K562 (cell line): ENCODE data around the gene GPR15LG. TPM values are rescaled to one million over a fixed set of nuclear protein-coding genes. Genes with fewer than 3 reads are reported as not detected.
A peak's percentile ranks its signal among the peaks of the same experiment; 100 is the strongest.

ENCODE experiments used
- ATAC-seq: fragments of 200-7000 bp; cut with Tn5 transposase; 3 replicates; pipeline ENCODE4 v1.9.1; 2020; ENCODE audit warnings: moderate library complexity
- BruUV-seq: library from RNA; stranded (reverse); fragments of 400-500 nt; replicated peaks from 2 replicates; lab custom pipeline; 2021; lab: Mats Ljungman, UMichigan
- CTCF ChIA-PET: fragments of 300-600 bp; formaldehyde crosslinking; extraction: SDS; loops from one replicate; lab custom pipeline; 2021; ENCODE audit warnings: low intra/inter-chr PET ratio; lab: Yijun Ruan, JAX
- POLR2A ChIA-PET: fragments of 300-600, 350-650 bp; sonication (Branson Sonifier 250); formaldehyde crosslinking; extraction: SDS; loops from one replicate; lab custom pipeline; 2021; ENCODE audit warnings: antibody characterized with exemption, inconsistent platforms; lab: Yijun Ruan, JAX
- DNase-seq, 4 experiments: peaks; one replicate each; pipeline versions ENCODE4 v3.0.0 to v3.0.0-alpha.2; 2011 to 2018; ENCODE audit warnings: low spot score in 3 of 4, mixed read lengths in 3 of 4; ENCODE audit errors: extremely low read depth in 1 of 4
- FAIRE-seq: peaks from 2 replicates; lab custom pipeline; 2011; peaks lifted over from hg19 to GRCh38; lab: Jason Lieb, UNC
- H2AFZ ChIP-seq: 2 replicates; pipeline ENCODE4 v1.6.0; 2011; ENCODE audit warnings: low read depth, low read length, control low read depth, inconsistent platforms
- H3K27ac ChIP-seq: fragments of 200-600 bp; 3 replicates; pipeline ENCODE4 v1.8.0; 2011; ENCODE audit warnings: low read depth, mild to moderate bottlenecking, control low read depth, inconsistent platforms, low read length, moderate library complexity, mixed read lengths; ENCODE audit errors: extremely low read depth
- H3K27me3 ChIP-seq, 2 experiments: fragments of 300-600 bp in 1 of 2; 2 replicates in 1 of 2; 3 replicates in 1 of 2; pipeline versions ENCODE4 v1.6.0 to v1.8.0; 2011; ENCODE audit warnings: inconsistent platforms in 2 of 2, low read length in 2 of 2, mild to moderate bottlenecking in 1 of 2, mixed read lengths in 1 of 2, moderate library complexity in 1 of 2; ENCODE audit not compliant: control insufficient read depth in 2 of 2, insufficient read depth in 2 of 2
- H3K36me3 ChIP-seq: fragments of 300-600 bp; 3 replicates; pipeline ENCODE4 v1.8.0; 2011; ENCODE audit warnings: mild to moderate bottlenecking, low read length, inconsistent platforms; ENCODE audit not compliant: control insufficient read depth, insufficient read depth
- H3K4me1 ChIP-seq, 2 experiments: fragments of 200-600 bp in 1 of 2; replicated peaks in 1 of 2; 2 replicates in 1 of 2; 3 replicates in 1 of 2; pipeline versions ENCODE4 v1.5.1 to v1.8.0; 2011; ENCODE audit warnings: inconsistent platforms in 2 of 2, low read length in 2 of 2, mild to moderate bottlenecking in 1 of 2, mixed read lengths in 1 of 2, moderate library complexity in 1 of 2; ENCODE audit not compliant: control insufficient read depth in 2 of 2, insufficient read depth in 2 of 2
- H3K4me2 ChIP-seq: 2 replicates; pipeline ENCODE4 v1.6.1; 2011; ENCODE audit warnings: low read length, control low read depth, inconsistent platforms, mixed read lengths; ENCODE audit not compliant: insufficient read depth
- H3K4me3 ChIP-seq: fragments of 200-600 bp; sonication (generic), shearing (Covaris generic); 2 replicates; pipeline ENCODE4 v1.5.1; 2016; ENCODE audit warnings: control low read depth, inconsistent platforms
- H3K79me2 ChIP-seq: fragments of 200-600 bp; 3 replicates; pipeline ENCODE4 v1.8.0; 2011; ENCODE audit warnings: low read length, inconsistent platforms; ENCODE audit not compliant: control insufficient read depth, insufficient read depth
- H3K9ac ChIP-seq, 2 experiments: 2 replicates each; pipeline versions ENCODE4 v1.6.0 to v1.6.1; 2011; ENCODE audit warnings: low read depth in 2 of 2, low read length in 2 of 2, control low read depth in 1 of 2, inconsistent platforms in 1 of 2, mild to moderate bottlenecking in 1 of 2, mixed read lengths in 1 of 2; ENCODE audit not compliant: insufficient read depth in 1 of 2
- H3K9me1 ChIP-seq: one replicate; pipeline ENCODE4 v1.6.0; 2011; ENCODE audit warnings: inconsistent platforms, mild to moderate bottlenecking, low read length, moderate library complexity; ENCODE audit not compliant: control insufficient read depth, insufficient read depth
- H3K9me3 ChIP-seq: replicated peaks from 2 replicates; pipeline ENCODE4 v1.5.1; 2011; ENCODE audit warnings: low read depth, low read length, inconsistent platforms; ENCODE audit not compliant: control insufficient read depth, insufficient read depth
- H4K20me1 ChIP-seq: replicated peaks from 2 replicates; pipeline ENCODE4 v1.6.1; 2011; ENCODE audit warnings: low read length, inconsistent platforms, mixed read lengths; ENCODE audit not compliant: control insufficient read depth, insufficient read depth
- E2F8 ChIP-seq: fragments of 450-650 bp; IDR thresholded peaks from 2 replicates; pipeline ENCODE4 v1.7.1; 2018; ENCODE audit warnings: mild to moderate bottlenecking, low read depth; ENCODE audit not compliant: partially characterized antibody
- MAX ChIP-seq: sonication (generic); formaldehyde crosslinking; IDR thresholded peaks from 2 replicates; pipeline ENCODE4 v1.9.0; 2022; ENCODE audit warnings: mild to moderate bottlenecking, missing genetic modification reagents
- NR1H2 ChIP-seq: sonication (generic); formaldehyde crosslinking; IDR thresholded peaks from 2 replicates; pipeline ENCODE4 v1.4.0; 2020; ENCODE audit warnings: mild to moderate bottlenecking, missing genetic modification reagents
- PHF8 ChIP-seq: fragments of 200-600 bp; sonication (generic); IDR thresholded peaks from 2 replicates; pipeline ENCODE4 v1.6.1; 2012; ENCODE audit warnings: mixed run types, mild to moderate bottlenecking, inconsistent platforms, low read length, moderate library complexity, borderline replicate concordance
- POLR2A ChIP-seq: fragments of 450-650 bp; conservative IDR thresholded peaks from 2 replicates; pipeline ENCODE4 v1.6.1; 2016
- POLR2AphosphoS5 ChIP-seq: IDR thresholded peaks from 2 replicates; pipeline ENCODE4 v1.6.1; 2011; ENCODE audit warnings: mild to moderate bottlenecking, low read depth, low read length, moderate library complexity; ENCODE audit not compliant: control insufficient read depth, insufficient read depth
- PRDM10 ChIP-seq: fragments of 450-650 bp; IDR thresholded peaks from 2 replicates; pipeline ENCODE4 v1.6.1; 2018; ENCODE audit not compliant: partially characterized antibody
- SNIP1 ChIP-seq: fragments of 450-650 bp; IDR thresholded peaks from 2 replicates; pipeline ENCODE4 v1.7.1; 2017; ENCODE audit warnings: low read depth, mild to moderate bottlenecking
- SRSF1 ChIP-seq: fragments of 200-400 bp; formaldehyde crosslinking; IDR thresholded peaks from 2 replicates; pipeline ENCODE4 v1.6.1; 2017; ENCODE audit warnings: mild to moderate bottlenecking, low read depth, low read length, moderate library complexity
- SUPT5H ChIP-seq: fragments of 450-650 bp; IDR thresholded peaks from 2 replicates; pipeline ENCODE4 v1.6.1; 2016
- WGBS: fragments of 100-300 bp; shearing (Covaris generic); methylation state at CpG from one replicate; pipeline ENCODE4 v1.1.6; 2016; ENCODE audit warnings: low coverage, mixed read lengths; ENCODE audit not compliant: insufficient coverage; ENCODE audit errors: missing lambda C conversion rate; 5-methylcytosine and 5-hydroxymethylcytosine counted together
- in situ Hi-C: fragments of 300-500 bp; cut with MboI; formaldehyde crosslinking; loops from 4 replicates; pipeline ENCODE4 v1.15.0; 2018; ENCODE audit warnings: inconsistent platforms, mixed read lengths
- intact Hi-C: fragments of 100-400 bp; cut with micrococcal nuclease; formaldehyde crosslinking; loops from 2 replicates; pipeline ENCODE4 v1.14.2; 2022
- polyA plus RNA-seq, 8 experiments: library from polyadenylated mRNA; depleted of rRNA in 4 of 8; stranded (reverse) in 5 of 8; unstranded in 3 of 8; fragments of >200 nt; fragmentation: Nextera tagmentation in 2 of 8; fragmentation: Illumina TruSeq in 1 of 8; extraction: Ambion mirVana in 2 of 8; extraction: Trizol in 1 of 8; gene quantifications; 2 replicates each; pipeline versions ENCODE4 v1.2.1 to v1.2.3, GENCODE V29; 2011 to 2014; ENCODE audit warnings: inconsistent platforms in 1 of 8, missing spikeins in 1 of 8
- total RNA-seq, 7 experiments: library from RNA; depleted of rRNA in 6 of 7; stranded (reverse); fragments of >200 nt in 6 of 7; fragmentation: Illumina TruSeq in 2 of 7; extraction: Trizol in 2 of 7; gene quantifications; 2 replicates each; pipeline versions ENCODE4 v1.2.1 to v1.2.3, GENCODE V29; 2011 to 2021; ENCODE audit warnings: low replicate concordance in 1 of 7

Gene GPR15LG
- total and polyA plus RNA-seq, 9 of the 15 experiments (the other 6 are each of a cell fraction or from before 2014, with no cell fraction given), result 0.51 TPM; not detected in 8

DNA sequence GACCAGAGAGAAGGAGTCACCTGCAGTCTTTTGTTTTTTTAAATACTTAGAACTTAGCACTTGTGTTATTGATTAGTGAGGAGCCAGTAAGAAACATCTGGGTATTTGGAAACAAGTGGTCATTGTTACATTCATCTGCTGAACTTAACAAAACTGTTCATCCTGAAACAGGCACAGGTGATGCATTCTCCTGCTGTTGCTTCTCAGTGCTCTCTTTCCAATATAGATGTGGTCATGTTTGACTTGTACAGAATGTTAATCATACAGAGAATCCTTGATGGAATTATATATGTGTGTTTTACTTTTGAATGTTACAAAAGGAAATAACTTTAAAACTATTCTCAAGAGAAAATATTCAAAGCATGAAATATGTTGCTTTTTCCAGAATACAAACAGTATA lies 20.8 kb upstream of the GPR15LG start:
- BruUV-seq, result no TSS peak
- no peaks in the 10 kb centered on the region for H3K4me1 ChIP-seq
- DNase-seq, result no peak
- ChIA-PET POLR2A (interaction anchor here (1.2 kb wide), 1 partner anchor 12 kb away, joined by 5 read pairs; no protein-coding TSS in a partner anchor), CTCF (no interaction called here)
- H4K20me1 ChIP-seq, result peaks cover 2% of the 10 kb centered on the region; the same call in 1 of the 2 replicates
- no peak overlapping the region for H3K4me2 ChIP-seq
- H3K9me1 ChIP-seq, result no peaks in the 10 kb centered on the region
- H3K79me2 ChIP-seq, result peaks cover 3% of the 10 kb centered on the region; the same call in 1 of the 3 replicates
- no peak for ATAC-seq
- FAIRE-seq, result no peak
- H3K27ac ChIP-seq, result no peak overlapping the region
- no peak for TF ChIP-seq SRSF1
- no peak for TF ChIP-seq SNIP1
- no peak for TF ChIP-seq NR1H2
- TF ChIP-seq MAX (CRISPR knock-in tag), result no peak
- H3K9me3 ChIP-seq, result no peaks in the 10 kb centered on the region
- peaks cover 70% of the 10 kb centered on the region for H3K36me3 ChIP-seq
- no peak overlapping the region for H3K4me3 ChIP-seq
- intact Hi-C loops (no loop called here), in situ Hi-C loops (no loop called here)
- no peak overlapping the region for H3K9ac ChIP-seq
- no peaks in the 10 kb centered on the region for H3K27me3 ChIP-seq
- H2AFZ ChIP-seq, result no peak overlapping the region

DNA sequence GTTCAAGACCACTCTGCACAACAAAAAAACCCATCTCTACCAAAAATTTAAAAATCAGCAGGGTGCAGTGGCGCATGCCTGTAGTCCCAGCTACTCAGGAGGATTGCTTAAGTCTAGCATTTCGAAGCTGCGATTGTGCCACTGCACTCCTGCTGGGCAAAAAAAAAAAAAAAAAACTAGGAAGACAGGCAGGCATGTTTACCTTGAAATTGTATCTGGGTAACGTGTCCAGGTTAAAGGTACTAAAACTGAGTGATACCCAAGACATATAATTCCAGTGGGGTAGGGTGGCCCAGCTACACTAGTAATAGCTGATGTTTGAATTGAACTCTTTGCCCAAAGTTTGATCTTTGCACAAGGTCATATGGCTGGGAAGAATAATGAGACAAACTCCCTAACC lies 18.1 kb upstream of the GPR15LG start:
- Histone ChIP-seq H3K36me3 (peaks cover 46% of the 10 kb centered on the region), H3K27me3 (0 out of 5 replicates have a peak, but pooled peaks cover 0 to 6% of the 10 kb centered on the region in 2 experiments), H3K4me2 (no peak overlapping the region), H3K4me1 (no peaks in the 10 kb centered on the region), H4K20me1 (peaks cover 2% of the 10 kb centered on the region; the same call in 1 of the 2 replicates), H3K79me2 (no peaks in the 10 kb centered on the region; the same call in 2 of the 3 replicates), H3K27ac (no peak overlapping the region), H3K9me3 (no peaks in the 10 kb centered on the region), H3K9ac (no peak overlapping the region), H3K4me3 (no peak overlapping the region), H3K9me1 (no peaks in the 10 kb centered on the region), H2AFZ (no peak overlapping the region)
- no TSS peak for BruUV-seq
- DNase-seq (no peak), FAIRE-seq (no peak), ATAC-seq (peak; percentile 28)
- intact Hi-C loops (no loop called here), in situ Hi-C loops (no loop called here)
- ChIA-PET POLR2A (interaction anchor here (0.7 to 2.3 kb wide), 5 partner anchors 9 to 385 kb away, joined by 3 to 10 read pairs (median 3); partner anchors contain the start of gene GPR15LG), CTCF (no interaction called here)
- WGBS, result 83% methylated on average over 4 of the region's 4 CpGs
- TF ChIP-seq E2F8, result peak; percentile 8
- TF ChIP-seq POLR2AphosphoS5, result peak; percentile 48; the same call in 1 of the 2 replicates
- no peak for TF ChIP-seq PHF8
- no peak for TF ChIP-seq PRDM10
- peak; percentile 64 for TF ChIP-seq SUPT5H
- peak; percentile 61 for TF ChIP-seq POLR2A
